Measurements from ENCODE around the gene NISCH. TPM values are rescaled to one million over a fixed set of nuclear protein-coding genes. Genes with fewer than 3 reads are reported as not detected.
A peak's percentile ranks its signal among the peaks of the same experiment; 100 is the strongest.

The NISCH gene
- total RNA-seq, 1 experiment from 2014 or later: 25.7 TPM

DNA sequence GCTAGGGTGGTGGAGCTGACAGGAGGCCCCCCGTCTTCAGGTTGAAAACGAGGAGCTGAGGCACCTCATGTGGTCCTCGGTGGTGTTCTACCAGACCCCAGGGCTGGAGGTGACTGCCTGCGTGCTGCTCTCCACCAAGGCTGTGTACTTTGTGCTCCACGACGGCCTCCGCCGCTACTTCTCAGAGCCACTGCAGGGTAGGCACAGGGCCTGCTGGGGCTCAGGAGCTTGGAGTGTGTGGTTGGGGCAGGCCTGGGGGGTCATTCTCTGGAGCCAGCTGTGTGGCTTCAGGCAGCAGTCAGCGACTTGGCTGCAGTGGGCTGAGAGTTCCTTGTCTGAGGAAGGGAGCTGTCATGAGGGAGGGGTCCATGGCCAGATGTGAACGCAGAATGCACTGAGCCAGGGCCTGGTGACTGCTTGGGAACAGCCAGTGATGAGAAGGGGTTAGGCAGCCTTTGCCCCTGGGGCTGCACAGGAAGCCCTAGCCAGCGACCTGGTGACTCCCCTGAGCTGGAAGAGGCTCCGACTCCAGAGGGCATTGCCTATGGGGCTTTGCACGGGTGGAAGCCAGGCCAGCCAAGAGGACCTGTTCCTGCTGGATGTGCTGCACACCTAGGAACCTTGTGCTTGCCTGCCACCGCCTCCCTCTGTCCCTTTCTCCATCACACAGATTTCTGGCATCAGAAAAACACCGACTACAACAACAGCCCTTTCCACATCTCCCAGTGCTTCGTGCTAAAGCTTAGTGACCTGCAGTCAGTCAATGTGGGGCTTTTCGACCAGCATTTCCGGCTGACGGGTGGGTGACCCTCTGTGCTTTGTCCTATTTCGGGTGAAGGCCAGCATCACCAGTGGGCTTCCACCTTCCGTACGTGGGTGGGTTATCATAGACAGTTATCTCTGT lies 34.9 kb downstream of the NISCH start:
- no peak for DNase-seq (ENCODE audit: low spot score)

DNA sequence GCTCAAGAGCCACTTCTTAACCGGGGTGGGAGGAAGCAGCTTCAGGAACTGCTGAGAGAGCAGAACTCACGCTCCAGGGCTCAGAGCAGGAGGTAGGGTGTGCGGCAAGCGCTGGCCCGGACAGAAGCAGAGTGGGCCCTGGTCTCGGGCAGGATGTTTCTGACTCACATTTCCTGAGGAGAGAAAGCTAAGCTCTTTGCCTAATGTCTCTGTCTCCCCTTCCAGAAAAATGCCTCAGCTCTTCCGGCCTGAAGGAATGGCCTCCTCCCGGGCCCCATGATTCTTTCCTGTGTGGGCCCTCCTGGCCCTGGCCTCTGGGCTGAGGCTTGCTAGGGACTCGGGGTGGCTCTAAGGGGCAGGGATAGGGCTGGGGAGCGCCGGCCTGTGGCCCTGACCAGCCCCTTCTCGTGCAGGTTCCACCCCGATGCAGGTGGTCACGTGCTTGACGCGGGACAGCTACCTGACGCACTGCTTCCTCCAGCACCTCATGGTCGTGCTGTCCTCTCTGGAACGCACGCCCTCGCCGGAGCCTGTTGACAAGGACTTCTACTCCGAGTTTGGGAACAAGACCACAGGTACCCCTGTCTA lies 35.6 kb downstream of the NISCH start:
- DNase-seq (ENCODE audit: low spot score): peak; percentile 22

DNA sequence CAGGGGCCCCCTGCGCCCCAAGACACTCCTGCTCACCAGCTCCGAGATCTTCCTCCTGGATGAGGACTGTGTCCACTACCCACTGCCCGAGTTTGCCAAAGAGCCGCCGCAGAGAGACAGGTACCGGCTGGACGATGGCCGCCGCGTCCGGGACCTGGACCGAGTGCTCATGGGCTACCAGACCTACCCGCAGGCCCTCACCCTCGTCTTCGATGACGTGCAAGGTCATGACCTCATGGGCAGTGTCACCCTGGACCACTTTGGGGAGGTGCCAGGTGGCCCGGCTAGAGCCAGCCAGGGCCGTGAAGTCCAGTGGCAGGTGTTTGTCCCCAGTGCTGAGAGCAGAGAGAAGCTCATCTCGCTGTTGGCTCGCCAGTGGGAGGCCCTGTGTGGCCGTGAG lies 36.7 kb downstream of the NISCH start:
- DNase-seq (ENCODE audit: low spot score): no peak

DNA sequence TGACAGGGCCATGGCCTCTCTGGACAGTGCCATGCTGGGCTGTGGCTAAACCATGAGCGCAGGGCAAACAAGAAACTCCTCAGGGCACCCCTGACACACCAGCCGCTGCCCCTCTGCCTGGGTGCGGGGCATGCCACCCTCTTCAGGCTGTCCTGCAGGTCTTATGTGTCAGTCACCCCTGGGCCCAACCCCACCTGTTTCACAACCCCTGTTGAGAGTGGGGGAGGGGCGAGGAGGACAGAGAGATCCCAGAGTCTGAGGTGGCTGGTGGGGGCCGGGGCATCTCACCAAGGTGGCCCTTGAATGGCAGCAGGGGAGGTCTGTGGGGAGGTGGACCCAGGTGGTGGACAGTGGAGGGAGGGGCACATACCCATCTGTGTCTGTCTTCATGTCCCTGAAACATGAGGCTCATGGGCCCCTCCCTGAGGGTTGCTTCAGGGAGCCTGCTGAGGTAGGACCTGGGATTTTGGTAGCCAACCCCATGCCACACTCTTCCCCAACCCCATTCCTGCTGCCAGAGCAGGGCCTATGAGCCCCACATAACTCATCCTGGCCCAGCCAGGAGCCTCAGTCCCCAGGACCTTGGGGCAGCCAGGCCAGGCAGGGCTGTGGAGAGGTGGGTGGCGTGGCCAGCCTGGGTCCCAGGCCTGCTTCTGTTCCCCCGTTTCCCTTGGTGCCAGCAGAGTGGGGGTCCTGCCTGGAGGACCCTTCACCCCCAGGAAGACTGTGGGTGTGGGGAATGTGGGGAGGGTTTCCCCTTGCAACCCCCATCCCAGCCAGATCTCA lies 38.0 kb downstream of the NISCH start:
- no peak for DNase-seq (ENCODE audit: low spot score)

DNA sequence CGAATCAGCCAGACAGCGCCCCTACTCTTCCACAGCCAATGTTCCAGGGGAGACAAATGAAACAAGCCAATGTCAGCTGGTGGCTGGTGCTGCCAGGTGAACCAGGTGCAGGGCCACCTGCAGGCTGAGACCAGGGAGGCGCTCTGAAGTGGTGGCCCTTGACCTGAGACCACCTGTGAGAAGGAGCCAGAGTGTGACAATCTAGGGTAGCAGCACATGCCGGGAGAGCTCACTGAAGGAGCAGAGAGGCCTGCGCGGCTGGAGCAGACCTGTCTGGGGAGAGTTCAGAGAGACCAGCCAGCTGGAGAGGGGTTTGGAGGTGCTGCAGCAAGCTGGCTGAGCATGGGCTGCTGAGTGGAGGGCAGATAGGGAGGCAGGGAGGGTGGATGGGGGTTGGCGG lies 39.0 kb downstream of the NISCH start:
- DNase-seq (ENCODE audit: low spot score): no peak

DNA sequence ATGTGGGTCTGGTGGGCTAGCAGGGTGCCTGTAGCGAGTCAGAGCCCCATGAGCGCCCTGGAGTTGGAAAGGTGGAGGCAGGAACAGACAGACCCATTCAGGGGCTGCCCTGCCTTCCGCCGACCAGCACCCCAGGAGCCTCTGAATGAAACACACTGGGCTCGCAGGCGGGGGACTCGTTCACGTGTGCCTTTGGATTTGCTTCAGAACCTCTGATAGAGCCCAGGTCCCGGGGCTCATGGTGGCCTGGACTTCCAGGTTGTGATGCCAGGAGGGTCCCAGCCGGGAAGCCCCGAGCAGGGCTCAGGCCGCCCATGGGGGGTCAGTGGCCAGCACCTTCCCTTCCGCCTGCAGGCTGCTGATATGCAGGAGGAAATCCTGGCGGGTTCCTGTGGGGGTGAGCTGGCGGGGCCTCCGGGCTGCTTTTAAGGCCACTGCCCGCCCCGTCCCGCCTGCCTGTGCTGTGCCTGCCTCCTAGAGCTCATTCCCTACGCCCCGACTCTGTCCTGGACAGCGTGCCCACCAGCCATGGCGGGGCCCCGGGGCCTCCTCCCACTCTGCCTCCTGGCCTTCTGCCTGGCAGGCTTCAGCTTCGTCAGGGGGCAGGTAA lies 39.6 kb downstream of the NISCH start, which contains the start of gene STAB1:
STAB1 (plus strand) TSS at position 453 of the 610 bp plus-strand sequence; CDS start at position 529, 76 bp downstream.
- DNase-seq (ENCODE audit: low spot score): no peak

DNA sequence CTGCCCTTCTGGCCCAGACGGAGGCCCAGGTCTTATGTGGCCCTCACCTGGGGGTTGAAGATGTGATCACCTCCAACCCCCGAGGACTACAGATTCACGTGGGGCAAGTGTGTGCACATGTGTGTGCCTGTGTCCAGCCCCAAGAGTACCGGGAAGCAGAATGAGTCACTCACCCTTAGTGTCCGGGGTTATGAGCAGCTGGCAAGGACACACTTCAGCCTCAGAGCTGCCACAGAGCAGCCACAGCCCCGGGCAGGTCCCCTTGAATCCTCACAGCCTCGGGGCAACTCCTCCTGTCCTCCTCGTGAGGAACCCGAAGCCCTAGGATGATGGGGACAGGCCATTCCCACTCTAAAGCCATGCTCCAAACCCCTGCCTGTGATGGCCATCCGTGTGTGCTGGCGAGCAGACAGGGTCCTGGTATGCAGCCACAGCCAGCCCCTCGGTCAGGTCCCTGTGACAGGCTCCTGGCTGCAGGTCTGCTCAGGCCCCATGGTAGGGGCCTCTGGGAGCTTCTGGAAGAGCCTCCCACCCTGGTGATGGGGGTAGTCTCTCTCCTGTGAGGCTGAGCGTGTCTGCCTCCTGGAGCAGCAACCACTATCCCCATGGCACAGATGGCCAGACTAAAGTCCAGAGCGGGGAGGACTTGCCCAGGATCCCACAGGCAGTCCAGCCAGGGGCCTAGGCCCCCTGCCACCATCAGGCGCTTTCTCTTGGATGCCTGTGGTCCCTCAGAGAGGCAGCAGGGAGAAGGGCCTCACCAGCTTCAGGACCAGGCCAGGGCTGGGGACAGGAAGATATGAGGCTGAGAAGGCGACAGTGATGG lies 40.6 kb downstream of the NISCH start:
- peak; percentile 40 for DNase-seq (ENCODE audit: low spot score)

DNA sequence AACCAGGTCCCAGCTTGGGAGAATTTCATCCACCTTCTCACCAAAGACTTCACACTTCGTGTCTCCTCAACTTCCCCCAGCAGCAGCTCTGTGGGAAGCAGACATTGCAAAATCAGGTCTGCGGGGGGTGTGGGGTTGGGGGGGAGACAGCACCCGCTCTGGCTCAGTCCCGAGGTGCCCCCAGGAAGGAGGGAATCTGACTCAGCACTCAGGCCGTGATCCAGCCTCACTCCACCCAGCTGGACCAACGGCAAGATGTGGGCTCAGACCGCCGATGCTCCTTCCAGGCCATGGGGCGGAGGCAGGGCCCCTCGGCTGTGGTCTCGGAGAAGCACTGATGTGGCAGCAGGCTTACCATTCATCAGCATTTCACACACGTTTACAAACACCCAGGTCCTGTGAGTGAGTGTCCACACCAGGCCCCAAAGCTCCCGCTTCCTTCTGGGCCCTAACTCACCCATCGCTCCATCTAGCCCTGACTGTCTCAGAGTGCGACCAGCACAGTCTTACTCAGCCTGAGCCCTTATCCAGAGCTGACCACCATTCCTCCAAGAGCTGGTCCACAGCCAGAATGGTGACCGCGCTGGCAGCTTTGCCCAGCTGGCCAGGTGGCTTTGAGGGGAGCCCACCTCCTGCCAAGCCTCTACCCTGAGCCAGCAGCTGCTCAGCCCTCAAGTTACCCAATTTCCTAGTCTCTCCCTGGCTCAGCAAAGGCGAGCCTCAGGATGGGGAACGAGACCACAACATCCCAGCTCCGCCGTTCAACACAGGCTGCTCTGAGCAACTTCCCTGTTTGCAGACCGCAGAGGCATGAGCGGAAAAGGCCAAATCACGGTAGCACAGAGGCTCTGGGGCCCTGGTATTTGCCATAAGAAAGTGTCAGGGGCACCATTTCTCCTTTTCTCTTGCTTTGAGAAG lies 43.0 kb downstream of the NISCH start:
- peak; percentile 38 for DNase-seq (ENCODE audit: low spot score)

DNA sequence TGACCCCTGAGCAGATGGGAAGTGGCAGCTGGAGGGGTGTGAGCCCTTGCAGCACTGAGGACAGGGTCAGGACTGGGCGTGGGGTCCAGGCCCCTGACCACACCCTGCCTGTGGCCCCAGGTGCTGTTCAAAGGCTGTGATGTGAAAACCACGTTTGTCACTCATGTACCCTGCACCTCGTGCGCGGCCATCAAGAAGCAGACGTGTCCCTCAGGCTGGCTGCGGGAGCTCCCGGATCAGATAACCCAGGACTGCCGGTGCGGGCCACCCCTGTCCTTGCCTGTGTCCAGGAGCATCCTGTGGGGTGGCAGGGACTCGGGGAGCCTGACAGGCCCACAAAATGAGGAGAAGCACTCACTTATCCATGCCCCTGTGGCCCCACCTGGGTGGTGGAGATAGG lies 45.6 kb downstream of the NISCH start:
- DNase-seq (ENCODE audit: low spot score): no peak

DNA sequence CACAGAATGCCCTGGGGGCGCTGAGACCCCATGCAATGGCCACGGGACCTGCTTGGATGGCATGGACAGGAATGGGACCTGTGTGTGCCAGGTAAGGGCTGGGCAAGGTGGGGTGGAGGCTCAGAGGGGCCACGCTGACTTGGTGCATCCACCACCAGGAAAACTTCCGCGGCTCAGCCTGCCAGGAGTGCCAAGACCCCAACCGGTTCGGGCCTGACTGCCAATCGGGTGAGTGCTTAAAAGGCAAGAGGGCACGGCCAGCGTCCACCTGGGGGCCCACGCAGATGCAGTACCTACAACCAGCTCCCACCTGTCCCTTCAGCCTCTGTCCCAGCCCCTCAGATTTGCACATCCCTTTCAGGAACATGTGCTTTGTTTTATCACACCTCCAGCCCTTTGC lies 46.6 kb downstream of the NISCH start:
- no peak for DNase-seq (ENCODE audit: low spot score)

DNA sequence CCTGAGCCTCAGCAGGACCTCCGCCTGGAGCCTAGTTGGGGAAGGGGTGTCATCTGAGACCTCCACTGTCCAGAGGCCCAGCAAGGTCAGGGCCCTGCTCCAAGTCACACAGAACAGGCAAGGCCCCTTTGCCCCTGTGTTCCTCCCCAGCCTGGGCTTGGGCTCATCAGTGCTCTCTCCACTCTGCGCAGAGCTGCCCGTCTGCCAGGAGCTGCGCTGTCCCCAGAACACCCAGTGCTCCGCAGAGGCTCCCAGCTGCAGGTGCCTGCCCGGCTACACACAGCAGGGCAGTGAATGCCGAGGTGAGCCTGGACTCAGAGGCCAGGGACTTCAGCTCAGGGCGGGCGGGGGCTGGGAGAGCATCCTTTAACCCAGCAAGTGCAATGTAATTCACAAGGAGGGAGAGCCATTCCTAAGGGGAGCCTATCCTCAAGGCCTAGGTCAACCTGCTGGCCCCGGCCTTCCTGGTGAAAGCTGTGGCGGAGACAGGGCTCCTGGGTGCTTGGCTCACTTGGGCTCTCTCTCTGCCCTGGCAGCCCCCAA lies 47.5 kb downstream of the NISCH start:
- DNase-seq (ENCODE audit: low spot score): no peak

DNA sequence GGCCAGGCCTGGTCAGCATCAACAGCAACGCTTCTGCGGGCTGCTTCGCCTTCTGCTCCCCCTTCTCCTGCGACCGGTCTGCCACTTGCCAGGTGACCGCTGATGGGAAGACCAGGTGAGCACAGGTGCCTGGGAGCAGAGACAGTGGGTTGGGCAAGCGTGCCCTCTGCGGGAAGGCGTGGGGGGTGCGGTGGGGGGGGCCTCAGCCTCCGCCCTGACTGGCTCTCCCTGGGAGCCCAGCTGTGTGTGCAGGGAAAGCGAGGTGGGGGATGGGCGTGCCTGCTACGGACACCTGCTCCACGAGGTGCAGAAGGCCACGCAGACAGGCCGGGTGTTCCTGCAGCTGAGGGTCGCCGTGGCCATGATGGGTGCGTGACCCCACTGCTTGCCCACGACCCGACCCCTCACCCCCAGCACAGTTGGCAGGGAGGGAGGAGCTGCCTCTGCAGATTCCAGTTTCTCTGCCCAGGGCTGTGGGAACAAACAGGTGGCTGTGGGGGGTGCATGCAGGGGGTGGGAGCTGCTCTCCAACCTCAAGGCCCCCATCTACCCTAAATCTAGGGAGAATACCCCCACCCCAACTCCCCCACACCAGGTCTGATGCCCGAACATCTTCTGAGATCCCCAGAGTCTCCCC lies 48.5 kb downstream of the NISCH start:
- no peak for DNase-seq (ENCODE audit: low spot score)

DNA sequence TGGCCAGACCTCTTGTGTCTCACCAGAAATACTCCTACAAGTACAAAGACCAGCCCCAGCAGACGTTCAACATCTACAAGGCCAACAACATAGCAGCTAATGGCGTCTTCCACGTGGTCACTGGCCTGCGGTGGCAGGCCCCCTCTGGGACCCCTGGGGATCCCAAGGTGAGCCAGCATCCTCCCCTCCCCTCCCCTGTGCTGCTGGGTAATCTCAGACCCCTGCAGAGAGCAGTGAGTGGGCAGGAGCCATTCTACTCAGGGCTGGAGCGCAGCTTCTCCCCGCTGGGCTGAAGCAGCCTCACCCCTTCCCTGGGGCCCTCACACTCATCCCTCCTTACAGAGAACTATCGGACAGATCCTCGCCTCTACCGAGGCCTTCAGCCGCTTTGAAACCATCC lies 49.6 kb downstream of the NISCH start:
- no peak for DNase-seq (ENCODE audit: low spot score)

DNA sequence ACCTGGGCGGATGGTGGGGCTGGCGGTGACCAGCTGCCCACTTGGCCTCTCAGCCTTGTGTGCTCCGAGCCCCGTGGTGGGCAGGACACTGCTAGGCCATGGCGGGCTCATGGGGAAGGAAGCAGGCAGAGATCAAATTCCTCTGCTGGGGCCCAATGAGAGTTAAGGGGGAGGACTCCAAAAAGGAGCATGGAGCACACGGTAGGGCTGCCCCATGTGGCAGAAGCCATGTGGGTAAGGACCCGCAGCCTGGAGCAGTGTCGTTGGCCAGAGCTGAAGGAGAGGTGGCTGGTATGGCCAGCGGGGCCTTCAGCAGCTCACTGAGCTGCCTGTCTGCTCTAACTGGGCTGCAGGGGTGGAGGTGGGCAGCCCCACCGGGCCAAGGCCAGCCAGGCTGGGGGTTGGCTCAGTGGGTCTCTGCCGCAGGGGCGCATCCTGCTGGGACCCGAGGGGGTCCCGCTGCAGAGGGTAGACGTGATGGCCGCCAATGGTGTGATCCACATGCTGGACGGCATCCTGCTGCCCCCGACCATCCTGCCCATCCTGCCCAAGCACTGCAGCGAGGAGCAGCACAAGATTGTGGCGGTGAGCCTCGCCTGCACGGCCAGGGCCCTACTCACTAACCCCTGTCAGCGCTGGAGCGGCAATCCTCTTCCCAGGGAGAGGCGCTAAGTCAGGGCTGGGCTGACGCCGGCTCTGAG lies 51.0 kb downstream of the NISCH start:
- no peak for DNase-seq (ENCODE audit: low spot score)

DNA sequence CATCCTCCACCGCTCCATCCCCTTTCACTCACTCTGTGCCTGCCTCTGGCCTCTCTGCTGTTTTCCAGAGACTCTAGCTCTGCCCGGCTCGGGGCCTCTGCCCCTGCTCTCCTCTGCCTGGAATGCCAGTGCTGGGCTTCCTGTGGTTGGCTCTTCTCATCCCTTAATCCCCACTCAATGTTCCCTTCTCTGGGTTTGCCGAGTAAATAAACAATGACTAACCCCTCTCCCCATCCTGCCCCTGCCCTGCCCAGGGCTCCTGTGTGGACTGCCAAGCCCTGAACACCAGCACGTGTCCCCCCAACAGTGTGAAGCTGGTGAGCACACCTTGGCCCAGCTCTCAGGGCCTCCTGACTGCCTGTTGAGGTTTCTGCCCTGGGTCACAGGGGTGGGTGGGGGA lies 52.0 kb downstream of the NISCH start:
- peak; percentile 88 for DNase-seq (ENCODE audit: low spot score)

DNA sequence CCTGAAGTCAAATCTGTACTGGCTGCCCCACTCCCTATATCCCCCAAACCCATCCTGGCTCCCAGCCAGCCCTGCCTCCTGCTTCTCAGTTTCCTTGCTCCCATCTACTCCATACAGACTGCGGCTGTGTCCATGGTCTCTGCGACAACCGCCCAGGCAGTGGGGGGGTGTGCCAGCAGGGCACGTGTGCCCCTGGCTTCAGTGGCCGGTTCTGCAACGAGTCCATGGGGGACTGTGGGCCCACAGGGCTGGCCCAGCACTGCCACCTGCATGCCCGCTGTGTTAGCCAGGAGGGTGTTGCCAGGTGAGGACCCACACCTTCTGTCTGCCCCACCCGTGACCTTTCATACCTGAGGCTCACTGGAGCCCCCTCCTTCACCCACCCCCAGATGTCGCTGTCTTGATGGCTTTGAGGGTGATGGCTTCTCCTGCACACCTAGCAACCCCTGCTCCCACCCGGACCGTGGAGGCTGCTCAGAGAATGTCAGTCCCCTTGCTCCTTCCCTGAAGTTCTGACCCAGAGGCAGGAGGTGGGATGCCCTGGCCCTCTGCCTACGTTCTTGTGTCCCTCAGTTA lies 54.4 kb downstream of the NISCH start:
- DNase-seq (ENCODE audit: low spot score): no peak

DNA sequence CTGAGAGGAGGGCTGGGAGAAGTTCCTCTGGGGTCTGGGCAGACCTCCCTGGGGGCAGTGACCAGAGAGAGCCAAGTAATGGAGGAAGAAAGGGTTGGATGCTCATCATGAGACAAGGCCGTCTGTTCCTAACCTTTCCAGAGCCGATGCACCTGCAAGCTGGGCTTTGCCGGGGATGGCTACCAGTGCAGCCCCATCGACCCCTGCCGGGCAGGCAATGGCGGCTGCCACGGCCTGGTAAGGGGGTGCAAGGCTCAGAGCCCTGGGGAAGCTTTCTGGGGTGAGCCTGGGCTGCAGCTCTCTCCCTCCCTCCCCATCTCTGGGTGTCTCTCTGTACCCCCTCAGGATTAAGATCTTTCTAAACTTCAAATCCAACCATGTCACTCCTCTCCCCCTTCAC lies 56.1 kb downstream of the NISCH start:
- DNase-seq (ENCODE audit: low spot score): no peak

DNA sequence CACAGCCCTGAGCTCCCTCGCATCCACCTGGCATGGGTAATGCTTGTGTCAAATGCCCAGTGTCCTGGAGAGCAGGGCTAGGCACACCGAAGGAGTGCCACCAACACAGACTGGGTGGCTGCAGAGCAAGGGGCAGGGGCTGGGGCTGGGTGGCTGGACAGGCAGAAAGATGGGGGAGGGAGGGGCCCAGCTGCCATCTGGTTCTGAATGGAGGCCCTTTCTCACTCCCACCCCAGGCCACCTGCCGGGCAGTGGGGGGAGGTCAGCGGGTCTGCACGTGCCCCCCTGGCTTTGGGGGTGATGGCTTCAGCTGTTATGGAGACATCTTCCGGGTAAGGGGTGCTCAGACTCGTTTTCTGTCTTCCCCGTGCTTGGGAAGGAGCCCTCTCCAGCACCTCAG lies 56.7 kb downstream of the NISCH start:
- DNase-seq (ENCODE audit: low spot score): no peak
